IPS-NIHi11 (cell line): Measurements from ENCODE around the gene EHMT1.
"Not testable (repeated sequence)": the region's sequence is repeated elsewhere in the genome, so short reads cannot be mapped to it uniquely, and the experiment has no call there.

Experiments
- DNase-seq: peaks from one replicate; pipeline ENCODE4 v3.0.0; 2012; ENCODE audit warnings: mixed read lengths, low spot score

EHMT1 gene

GRCh38 chr9:137761793-137762192 lies 143.0 kb downstream of the EHMT1 start:
- DNase-seq: no peak

GRCh38 chr9:137762414-137763061 lies 143.7 kb downstream of the EHMT1 start:
- DNase-seq: no peak

GRCh38 chr9:137763271-137763955 lies 144.6 kb downstream of the EHMT1 start:
- no peak for DNase-seq

GRCh38 chr9:137764171-137764671 lies 145.4 kb downstream of the EHMT1 start:
- DNase-seq: no peak

- no peak for DNase-seq
Measured at GRCh38 chr9:137764981-137765380, 146.2 kb downstream of the EHMT1 start.

GRCh38 chr9:137765536-137765935 lies 146.7 kb downstream of the EHMT1 start:
- no peak for DNase-seq

- no peak for DNase-seq
Measured at GRCh38 chr9:137771580-137771979, 152.8 kb downstream of the EHMT1 start.

- peak; percentile 53 for DNase-seq
Measured at GRCh38 chr9:137772281-137772873, 153.6 kb downstream of the EHMT1 start.

- no peak for DNase-seq
Measured at GRCh38 chr9:137774775-137775386, 156.1 kb downstream of the EHMT1 start.

GRCh38 chr9:137776306-137776995 lies 157.6 kb downstream of the EHMT1 start:
- no peak for DNase-seq

GRCh38 chr9:137777761-137778160 lies 159.0 kb downstream of the EHMT1 start:
- no peak for DNase-seq

- DNase-seq: no peak
Measured at GRCh38 chr9:137778336-137778735, 159.5 kb downstream of the EHMT1 start.

GRCh38 chr9:137778914-137779313 lies 160.1 kb downstream of the EHMT1 start:
- no peak for DNase-seq

GRCh38 chr9:137780031-137780430 lies 161.2 kb downstream of the EHMT1 start:
- DNase-seq: not testable (repeated sequence)

- DNase-seq: no peak
Measured at GRCh38 chr9:137781906-137782585, 163.2 kb downstream of the EHMT1 start.

GRCh38 chr9:137783521-137783920 lies 164.7 kb downstream of the EHMT1 start:
- no peak for DNase-seq

GRCh38 chr9:137784046-137784445 lies 165.2 kb downstream of the EHMT1 start:
- peak; percentile 67 for DNase-seq

- no peak for DNase-seq
Measured at GRCh38 chr9:137784641-137785513, 166.1 kb downstream of the EHMT1 start.

- DNase-seq: peak; percentile 54
Measured at GRCh38 chr9:137785704-137786161, 166.9 kb downstream of the EHMT1 start.

GRCh38 chr9:137786511-137786920 lies 167.7 kb downstream of the EHMT1 start:
- DNase-seq: no peak
